LNCAP (cell line): ENCODE measurements around the gene MYO5C.

Source experiments
- TF ChIP-seq, protein P1 (sequence below): fragments of 450-650 bp; IDR thresholded peaks from 2 replicates; pipeline ENCODE4 v1.5.1; 2017; ENCODE audit warnings: mild to moderate bottlenecking

MYO5C gene

DNA sequence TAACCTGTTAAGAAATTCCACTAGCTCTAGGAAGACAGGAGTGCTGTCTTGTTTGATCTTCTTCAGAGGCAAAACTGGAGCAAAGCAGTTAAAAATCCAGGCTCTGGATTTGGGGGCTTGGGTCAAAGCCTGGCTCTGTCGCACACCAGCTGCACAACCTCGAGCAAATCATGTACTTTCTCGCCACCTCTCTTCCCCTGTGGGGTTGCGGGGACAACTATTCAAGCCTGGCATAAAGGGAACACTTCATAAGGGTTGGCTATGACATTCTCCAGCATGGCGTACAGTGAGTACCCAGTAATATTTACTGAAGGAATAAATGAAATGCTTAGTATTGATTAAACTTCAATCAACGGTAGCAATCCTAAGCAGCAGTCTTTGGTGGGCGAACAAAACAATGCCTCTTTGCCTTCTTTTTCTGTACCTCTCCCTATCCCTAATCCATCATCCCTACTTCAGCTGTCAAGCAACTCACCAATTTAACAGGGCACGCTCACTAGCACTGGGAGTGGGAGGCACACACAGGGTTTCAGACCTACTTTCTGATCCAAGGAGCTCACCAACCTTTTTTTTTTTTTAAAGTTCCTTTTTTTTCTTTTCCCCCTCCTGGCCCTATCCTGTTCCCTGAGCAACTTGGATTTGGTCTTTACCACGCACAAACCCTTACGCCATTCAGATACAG, 137.4 kb downstream of the MYO5C start:
- TF ChIP-seq, protein P1, sequence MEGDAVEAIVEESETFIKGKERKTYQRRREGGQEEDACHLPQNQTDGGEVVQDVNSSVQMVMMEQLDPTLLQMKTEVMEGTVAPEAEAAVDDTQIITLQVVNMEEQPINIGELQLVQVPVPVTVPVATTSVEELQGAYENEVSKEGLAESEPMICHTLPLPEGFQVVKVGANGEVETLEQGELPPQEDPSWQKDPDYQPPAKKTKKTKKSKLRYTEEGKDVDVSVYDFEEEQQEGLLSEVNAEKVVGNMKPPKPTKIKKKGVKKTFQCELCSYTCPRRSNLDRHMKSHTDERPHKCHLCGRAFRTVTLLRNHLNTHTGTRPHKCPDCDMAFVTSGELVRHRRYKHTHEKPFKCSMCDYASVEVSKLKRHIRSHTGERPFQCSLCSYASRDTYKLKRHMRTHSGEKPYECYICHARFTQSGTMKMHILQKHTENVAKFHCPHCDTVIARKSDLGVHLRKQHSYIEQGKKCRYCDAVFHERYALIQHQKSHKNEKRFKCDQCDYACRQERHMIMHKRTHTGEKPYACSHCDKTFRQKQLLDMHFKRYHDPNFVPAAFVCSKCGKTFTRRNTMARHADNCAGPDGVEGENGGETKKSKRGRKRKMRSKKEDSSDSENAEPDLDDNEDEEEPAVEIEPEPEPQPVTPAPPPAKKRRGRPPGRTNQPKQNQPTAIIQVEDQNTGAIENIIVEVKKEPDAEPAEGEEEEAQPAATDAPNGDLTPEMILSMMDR = no peak

DNA sequence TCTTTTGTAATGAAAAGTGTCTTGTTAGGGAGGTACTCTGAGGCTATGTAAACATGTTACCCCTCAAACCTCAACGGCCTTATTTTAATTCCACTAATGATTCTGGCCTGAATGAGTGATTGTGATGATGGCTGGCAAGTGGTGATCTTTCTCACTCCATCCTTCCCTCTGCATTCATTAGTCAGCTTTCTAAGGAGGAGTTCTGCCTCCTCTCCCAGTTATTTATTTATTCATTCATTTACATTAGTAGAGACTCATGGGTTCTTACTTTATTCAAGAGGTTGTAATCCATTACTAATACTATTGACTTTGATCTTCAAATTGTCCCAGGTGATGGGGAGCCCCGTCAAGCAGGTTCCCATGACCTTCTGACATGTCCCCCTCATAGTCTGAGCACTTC, 139.7 kb downstream of the MYO5C start:
- TF ChIP-seq, protein P1 = no peak

- TF ChIP-seq, protein P1 = no peak
These were observed 140.4 kb downstream of the MYO5C start for GRCh38 chr15:52154896-52155865.

DNA sequence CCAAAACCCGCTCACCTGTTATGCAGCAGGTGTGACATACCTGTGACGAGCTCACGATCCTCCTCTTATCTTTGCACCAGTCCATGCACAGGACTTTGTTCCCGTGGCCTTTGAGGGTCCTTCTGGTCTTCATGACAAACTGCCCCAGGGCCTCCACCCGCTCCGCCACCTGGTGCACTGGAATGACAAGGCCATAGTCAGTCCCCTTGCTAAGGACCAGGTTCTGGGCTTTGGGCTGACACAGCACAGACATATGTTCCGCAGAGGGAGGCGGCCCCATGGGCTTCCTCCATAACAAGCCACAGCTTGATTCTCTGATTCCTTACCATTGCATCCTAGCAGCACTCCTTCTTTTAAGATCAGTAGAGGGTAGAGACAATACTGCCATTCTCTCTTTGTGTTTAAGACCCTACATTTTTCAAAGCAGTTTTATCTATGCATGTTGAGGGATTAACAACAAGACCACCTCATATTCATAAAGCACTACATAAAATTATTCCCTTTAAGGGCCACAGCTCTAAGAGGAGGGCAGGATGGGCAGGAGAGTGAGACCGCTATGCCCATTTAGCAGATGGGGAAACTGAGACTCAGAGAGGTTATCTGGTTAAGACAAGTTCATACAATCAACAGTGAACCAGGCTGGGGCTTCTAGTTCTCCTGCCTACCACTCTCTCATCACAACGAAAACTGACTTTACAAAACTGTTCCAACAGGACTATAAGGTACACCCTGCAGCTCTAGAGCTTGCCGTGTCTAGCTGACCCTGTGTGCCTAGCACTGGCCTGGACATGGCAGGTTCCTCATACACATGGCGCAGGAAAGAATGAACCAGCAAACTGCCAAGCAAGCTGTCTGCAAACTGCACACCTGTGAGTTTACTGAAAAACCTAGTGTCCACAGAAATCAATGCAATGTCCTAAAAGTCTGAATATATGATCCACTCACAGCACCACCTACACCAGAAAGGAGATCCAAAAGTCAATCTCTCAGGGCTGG, 141.4 kb downstream of the MYO5C start:
- TF ChIP-seq, protein P1 = no peak

DNA sequence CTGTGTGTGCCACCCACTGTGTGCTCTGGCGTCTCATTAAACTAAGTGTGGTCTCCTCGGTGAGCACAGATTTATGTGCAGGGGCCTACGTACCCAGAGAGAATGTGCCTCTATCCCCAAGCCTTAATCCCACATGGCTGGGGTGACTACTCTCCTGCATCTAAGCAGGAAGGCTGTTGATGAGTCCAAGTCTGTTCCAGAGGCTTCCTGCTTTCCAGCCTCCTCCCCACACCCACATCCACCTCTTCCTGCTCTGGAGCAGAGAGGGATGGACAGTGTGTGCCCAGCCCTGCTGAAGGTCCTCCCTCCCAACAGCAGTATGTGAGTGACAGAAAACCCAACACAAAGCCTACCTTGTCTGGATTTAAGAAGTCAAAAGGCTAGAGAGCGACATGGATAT, 144.3 kb downstream of the MYO5C start:
- TF ChIP-seq, protein P1 = no peak

GRCh38 chr15:52150871-52151270, 144.7 kb downstream of the MYO5C start:
- TF ChIP-seq, protein P1 = no peak
